DND-41 (cell line): ENCODE data around the gene PCDH12.

Experiments used
- CTCF ChIP-seq: IDR thresholded peaks from 2 replicates; pipeline ENCODE4 v1.5.1; 2012; ENCODE audit warnings: borderline replicate concordance, low read length, moderate library complexity, mild to moderate bottlenecking; ENCODE audit not compliant: poor library complexity, severe bottlenecking; ENCODE audit errors: extremely low read depth
- EZH2 ChIP-seq: IDR thresholded peaks from 3 replicates; pipeline ENCODE4 v1.6.1; 2012; ENCODE audit warnings: borderline replicate concordance, low read depth, mild to moderate bottlenecking, moderate library complexity, low read length, inconsistent platforms; ENCODE audit not compliant: severe bottlenecking

- no peak for TF ChIP-seq CTCF
- TF ChIP-seq EZH2: no peak
Measured at GRCh38 chr5:142007237-142007544, 49.2 kb upstream of the PCDH12 start.
